Forelimb muscle (tissue), 1 donor: ENCODE measurements around the gene CD300A. TPM values are rescaled to one million over a fixed set of nuclear protein-coding genes. Genes with fewer than 3 reads are reported as not detected.

ENCODE experiments used
- polyA plus RNA-seq: library from polyadenylated mRNA; unstranded; fragments of 120-200 nt; gene quantifications from one replicate; pipeline ENCODE4 v1.2.1, GENCODE V29; 2013; ENCODE audit not compliant: insufficient read length

Gene CD300A
- polyA plus RNA-seq, 1 donor: 1.2 TPM

Other genes starting within 250 kb of the CD300A start
- 0.14 TPM for gene DNAI2, start 192.4 kb upstream of the CD300A start, polyA plus RNA-seq
- gene KIF19, start 140.4 kb upstream of the CD300A start, polyA plus RNA-seq: 1.8 TPM
- gene BTBD17, start 104.8 kb upstream of the CD300A start, polyA plus RNA-seq: 0.25 TPM
- 0.20 TPM for gene GPR142, start 99.1 kb upstream of the CD300A start, polyA plus RNA-seq
- gene GPRC5C, start 34.5 kb upstream of the CD300A start, polyA plus RNA-seq: 38.7 TPM
- gene CD300LB, start 64.8 kb downstream of the CD300A start, polyA plus RNA-seq: 0.20 TPM
- gene CD300C, start 79.5 kb downstream of the CD300A start, polyA plus RNA-seq: 0.37 TPM
- gene CD300H, start 100.9 kb downstream of the CD300A start, polyA plus RNA-seq: not detected
- gene CD300LD, start 125.6 kb downstream of the CD300A start, polyA plus RNA-seq: not detected
- 0.04 TPM for gene CD300E, start 157.1 kb downstream of the CD300A start, polyA plus RNA-seq
- 0.28 TPM for gene CD300LF, start 246.3 kb downstream of the CD300A start, polyA plus RNA-seq